ENCODE results near the gene LGALS12.

The LGALS12 gene

DNA sequence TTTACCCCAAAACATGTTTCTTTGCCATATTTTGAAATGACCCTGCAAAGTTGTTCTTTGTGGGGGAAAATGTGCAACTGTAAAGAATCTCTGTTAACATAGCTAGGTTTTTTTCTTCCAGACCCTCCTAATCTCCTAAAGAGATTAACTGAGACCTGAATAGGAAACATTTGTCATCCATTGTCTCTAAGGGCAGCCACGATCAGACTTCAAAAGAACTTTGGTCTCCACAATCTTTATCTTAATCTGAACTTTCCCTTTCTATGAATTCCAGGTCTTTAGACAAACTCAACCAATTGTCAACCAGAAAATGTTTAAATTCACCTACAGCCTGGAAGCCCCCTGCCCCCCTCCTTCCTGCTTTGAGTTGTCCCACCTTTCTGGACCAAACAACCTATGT, 4.6 kb upstream of the LGALS12 start:
- Histone ChIP-seq H3K27me3 (ENCODE audit: insufficient read depth, low read length, poor library complexity) (no peaks in the 10 kb centered on the region), H3K36me3 (ENCODE audit: insufficient read depth, low read length) (no peaks in the 10 kb centered on the region), H4K20me1 (ENCODE audit: insufficient read depth, low read length) (no peaks in the 10 kb centered on the region), H3K4me2 (ENCODE audit: insufficient read depth, low read length) (no peak overlapping the region), H2AFZ (ENCODE audit: low read depth, low read length) (no peak overlapping the region), H3K9me3 (ENCODE audit: insufficient read depth, low read length, severe bottlenecking) (peaks cover 2% of the 10 kb centered on the region), H3K9ac (ENCODE audit: low read depth, low read length) (no peak overlapping the region), H3K4me1 (ENCODE audit: insufficient read depth, low read length) (no peaks in the 10 kb centered on the region), H3K27ac (ENCODE audit: low read length) (no peak overlapping the region), H3K4me3 (ENCODE audit: low read depth in 1 of 2, low read length in 2 of 2) (no peak overlapping the region), H3K79me2 (ENCODE audit: insufficient read depth, low read length) (no peaks in the 10 kb centered on the region)
- TF ChIP-seq EZH2 (IDR thresholded peaks at IDR 0.05; ENCODE audit: borderline replicate concordance, low read depth, low read length, severe bottlenecking): no peak
- no peak for TF ChIP-seq CTCF (IDR thresholded peaks at IDR 0.05; ENCODE audit: borderline replicate concordance, extremely low read depth, low read length, poor library complexity, severe bottlenecking)
- no peak for ATAC-seq (ENCODE audit: insufficient read depth, low read depth)
- no peak for DNase-seq

DNA sequence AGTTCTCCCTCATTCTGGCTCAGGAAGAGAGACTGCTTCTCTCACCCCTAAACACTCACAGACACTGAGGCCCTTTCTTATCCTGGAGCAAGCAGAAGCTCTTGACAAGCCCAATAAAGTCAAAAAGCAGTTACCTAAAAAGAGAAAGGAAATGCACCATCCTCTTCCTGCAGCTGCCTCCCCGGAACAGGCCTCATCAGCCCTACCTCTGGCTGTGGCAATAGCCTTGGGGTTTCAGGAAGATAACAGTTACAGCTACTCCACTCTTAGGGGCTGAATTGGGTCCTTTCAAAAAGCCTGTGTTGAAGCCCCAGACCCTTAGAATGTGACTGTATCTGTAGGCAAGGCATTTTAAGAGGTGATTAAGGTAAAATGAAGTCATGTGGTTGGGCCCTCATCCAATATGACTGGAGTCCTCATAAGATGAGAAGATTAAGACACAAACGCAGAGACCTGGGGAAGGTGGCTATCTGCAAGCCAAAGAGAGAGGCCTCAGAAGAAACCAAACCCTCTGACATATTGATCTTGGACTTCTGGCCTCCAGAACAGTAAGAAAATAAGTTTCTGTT, 3.5 kb upstream of the LGALS12 start:
- Histone ChIP-seq H3K27ac (ENCODE audit: low read length) (no peak overlapping the region), H3K27me3 (ENCODE audit: insufficient read depth, low read length, poor library complexity) (no peaks in the 10 kb centered on the region), H3K79me2 (ENCODE audit: insufficient read depth, low read length) (no peaks in the 10 kb centered on the region), H3K4me1 (ENCODE audit: insufficient read depth, low read length) (no peaks in the 10 kb centered on the region), H3K9ac (ENCODE audit: low read depth, low read length) (no peak overlapping the region), H3K36me3 (ENCODE audit: insufficient read depth, low read length) (no peaks in the 10 kb centered on the region), H2AFZ (ENCODE audit: low read depth, low read length) (no peak overlapping the region), H4K20me1 (ENCODE audit: insufficient read depth, low read length) (no peaks in the 10 kb centered on the region), H3K9me3 (ENCODE audit: insufficient read depth, low read length, severe bottlenecking) (peaks cover 2% of the 10 kb centered on the region), H3K4me3 (ENCODE audit: low read depth in 1 of 2, low read length in 2 of 2) (no peak overlapping the region), H3K4me2 (ENCODE audit: insufficient read depth, low read length) (no peak overlapping the region)
- TF ChIP-seq EZH2 (IDR thresholded peaks at IDR 0.05; ENCODE audit: borderline replicate concordance, low read depth, low read length, severe bottlenecking) (no peak), CTCF (IDR thresholded peaks at IDR 0.05; ENCODE audit: borderline replicate concordance, extremely low read depth, low read length, poor library complexity, severe bottlenecking) (no peak)
- ATAC-seq (ENCODE audit: insufficient read depth, low read depth): no peak
- DNase-seq: no peak

DNA sequence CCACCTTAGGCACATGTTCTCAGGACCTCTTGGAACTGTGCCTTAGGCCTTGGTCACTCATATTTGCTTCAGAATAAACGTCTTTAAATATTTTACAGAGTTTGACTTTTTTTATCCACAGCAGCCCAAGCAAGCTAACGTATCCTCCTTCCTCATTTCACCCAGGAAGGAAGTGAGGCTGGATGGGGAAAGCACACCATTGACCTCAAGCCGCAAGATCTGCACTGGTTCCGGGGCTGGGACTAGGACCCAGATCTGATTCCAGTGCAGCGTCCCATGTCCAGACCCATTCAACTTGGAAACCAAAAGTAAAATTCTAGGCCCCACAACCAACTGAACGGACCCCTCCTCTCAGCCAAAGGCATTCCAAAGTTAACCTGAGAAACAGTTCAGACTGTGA, 2.4 kb upstream of the LGALS12 start:
- H2AFZ ChIP-seq (ENCODE audit: low read depth, low read length): no peak overlapping the region
- no peak overlapping the region for H3K9ac ChIP-seq (ENCODE audit: low read depth, low read length)
- no peak overlapping the region for H3K4me2 ChIP-seq (ENCODE audit: insufficient read depth, low read length)
- no peak overlapping the region for H3K4me3 ChIP-seq (ENCODE audit: low read depth in 1 of 2, low read length in 2 of 2)
- ATAC-seq (ENCODE audit: insufficient read depth, low read depth) (no peak), DNase-seq (no peak)
- H3K27me3 ChIP-seq (ENCODE audit: insufficient read depth, low read length, poor library complexity): no peaks in the 10 kb centered on the region
- no peak overlapping the region for H3K27ac ChIP-seq (ENCODE audit: low read length)
- no peaks in the 10 kb centered on the region for H4K20me1 ChIP-seq (ENCODE audit: insufficient read depth, low read length)
- H3K9me3 ChIP-seq (ENCODE audit: insufficient read depth, low read length, severe bottlenecking): peaks cover 2% of the 10 kb centered on the region
- H3K79me2 ChIP-seq (ENCODE audit: insufficient read depth, low read length): no peaks in the 10 kb centered on the region
- no peak for TF ChIP-seq EZH2 (IDR thresholded peaks at IDR 0.05; ENCODE audit: borderline replicate concordance, low read depth, low read length, severe bottlenecking)
- no peak for TF ChIP-seq CTCF (IDR thresholded peaks at IDR 0.05; ENCODE audit: borderline replicate concordance, extremely low read depth, low read length, poor library complexity, severe bottlenecking)
- H3K4me1 ChIP-seq (ENCODE audit: insufficient read depth, low read length): no peaks in the 10 kb centered on the region
- no peaks in the 10 kb centered on the region for H3K36me3 ChIP-seq (ENCODE audit: insufficient read depth, low read length)

DNA sequence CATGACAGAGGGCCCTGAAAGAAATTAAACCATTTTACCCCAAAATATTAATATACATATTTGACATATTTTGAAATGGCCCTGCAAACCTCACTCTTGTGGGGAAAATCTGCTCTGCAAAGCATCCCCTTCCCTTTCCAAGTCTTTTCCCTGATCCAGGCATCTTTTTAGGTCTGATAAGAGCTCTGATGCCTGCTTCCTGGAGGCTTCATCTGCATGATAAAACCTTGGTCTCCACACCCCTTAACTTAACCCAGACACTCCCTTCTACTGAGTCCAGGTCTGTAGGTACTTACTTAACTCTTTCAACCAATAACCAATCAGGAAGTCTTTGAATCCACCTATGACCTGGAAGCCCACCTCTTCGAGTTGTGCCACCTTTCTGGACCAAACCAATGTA, 1.8 kb upstream of the LGALS12 start:
- peaks cover 2% of the 10 kb centered on the region for H3K9me3 ChIP-seq (ENCODE audit: insufficient read depth, low read length, severe bottlenecking)
- no peak overlapping the region for H3K4me3 ChIP-seq (ENCODE audit: low read depth in 1 of 2, low read length in 2 of 2)
- no peaks in the 10 kb centered on the region for H3K79me2 ChIP-seq (ENCODE audit: insufficient read depth, low read length)
- no peaks in the 10 kb centered on the region for H3K36me3 ChIP-seq (ENCODE audit: insufficient read depth, low read length)
- TF ChIP-seq CTCF (IDR thresholded peaks at IDR 0.05; ENCODE audit: borderline replicate concordance, extremely low read depth, low read length, poor library complexity, severe bottlenecking): no peak
- TF ChIP-seq EZH2 (IDR thresholded peaks at IDR 0.05; ENCODE audit: borderline replicate concordance, low read depth, low read length, severe bottlenecking): no peak
- H3K27me3 ChIP-seq (ENCODE audit: insufficient read depth, low read length, poor library complexity): no peaks in the 10 kb centered on the region
- H4K20me1 ChIP-seq (ENCODE audit: insufficient read depth, low read length): no peaks in the 10 kb centered on the region
- H3K9ac ChIP-seq (ENCODE audit: low read depth, low read length): no peak overlapping the region
- no peak overlapping the region for H2AFZ ChIP-seq (ENCODE audit: low read depth, low read length)
- DNase-seq (no peak), ATAC-seq (ENCODE audit: insufficient read depth, low read depth) (no peak)
- no peak overlapping the region for H3K4me2 ChIP-seq (ENCODE audit: insufficient read depth, low read length)
- no peaks in the 10 kb centered on the region for H3K4me1 ChIP-seq (ENCODE audit: insufficient read depth, low read length)
- no peak overlapping the region for H3K27ac ChIP-seq (ENCODE audit: low read length)

Data from DND-41 (cell line).